Endodermal cell (in vitro differentiated cells): ENCODE measurements around the gene BICD2. TPM values are rescaled to one million over a fixed set of nuclear protein-coding genes. Genes with fewer than 3 reads are reported as not detected.

Experiments
- DNase-seq: peaks from one replicate; pipeline ENCODE4 v3.0.0-alpha.2; 2017
- H3K27ac ChIP-seq: 2 replicates; pipeline ENCODE4 v1.5.1; 2013; ENCODE audit warnings: mild to moderate bottlenecking, low read depth, low read length, moderate library complexity
- H3K27me3 ChIP-seq: 2 replicates; pipeline ENCODE4 v1.6.1; 2013; ENCODE audit warnings: mild to moderate bottlenecking, low read length, moderate library complexity; ENCODE audit not compliant: insufficient read depth, control insufficient read depth, poor library complexity, severe bottlenecking
- H3K36me3 ChIP-seq: 2 replicates; pipeline ENCODE4 v1.7.0; 2013; ENCODE audit warnings: mild to moderate bottlenecking, low read length, moderate library complexity; ENCODE audit not compliant: control insufficient read depth, insufficient read depth
- H3K4me1 ChIP-seq: one replicate; pipeline ENCODE4 v1.7.0; 2013; ENCODE audit warnings: low read length; ENCODE audit not compliant: control insufficient read depth, insufficient read depth
- H3K4me3 ChIP-seq: 2 replicates; pipeline ENCODE4 v1.5.1; 2013; ENCODE audit warnings: mild to moderate bottlenecking, low read length, moderate library complexity
- H3K9ac ChIP-seq: 2 replicates; pipeline ENCODE4 v1.6.1; 2013; ENCODE audit warnings: mild to moderate bottlenecking, low read length, moderate library complexity; ENCODE audit not compliant: poor library complexity, severe bottlenecking; ENCODE audit errors: extremely low read depth
- H3K9me3 ChIP-seq: 2 replicates; pipeline ENCODE4 v1.6.1; 2013; ENCODE audit warnings: mild to moderate bottlenecking, low read length, moderate library complexity; ENCODE audit not compliant: control insufficient read depth
- H3K27ac Mint-ChIP-seq: 2 replicates; pipeline ENCODE4 v1.8.0; 2020; ENCODE audit warnings: mixed read lengths
- H3K27me3 Mint-ChIP-seq: 2 replicates; pipeline ENCODE4 v1.8.0; 2021; ENCODE audit warnings: mild to moderate bottlenecking, mixed read lengths; ENCODE audit not compliant: insufficient read depth
- H3K36me3 Mint-ChIP-seq: 2 replicates; pipeline ENCODE4 v1.8.0; 2020; ENCODE audit warnings: low read depth, mixed read lengths
- H3K4me1 Mint-ChIP-seq: 2 replicates; pipeline ENCODE4 v1.8.0; 2020; ENCODE audit warnings: mixed read lengths
- H3K4me3 Mint-ChIP-seq: 2 replicates; pipeline ENCODE4 v1.8.0; 2020; ENCODE audit warnings: mild to moderate bottlenecking, moderate library complexity, mixed read lengths
- H3K9me3 Mint-ChIP-seq: 2 replicates; pipeline ENCODE4 v1.8.0; 2020; ENCODE audit warnings: mild to moderate bottlenecking, mixed read lengths
- WGBS, 2 experiments: methylation state at CpG; one replicate each; pipeline versions ENCODE4 v1.1.5 to v1.1.7; 2013; ENCODE audit warnings: missing lambda C conversion rate in 2 of 2, mixed read lengths in 1 of 2; ENCODE audit not compliant: insufficient coverage in 1 of 2, insufficient read length in 1 of 2; 5-methylcytosine and 5-hydroxymethylcytosine counted together
- total RNA-seq, 2 donors: library from RNA; stranded (reverse); fragmentation: NEBNext Ultra II Directional in 1 of 2; extraction: Animal tissue kit (Norgen Biotek cat#: 25700) in 1 of 2; gene quantifications; 2 replicates in 1 of 2; 3 replicates in 1 of 2; pipeline ENCODE4 v1.2.1, GENCODE V29; 2021
- TF ChIP-seq, protein P1 (sequence below): fragments of 200-600 bp; sonication (generic); conservative IDR thresholded peaks from 2 replicates; pipeline ENCODE4 v1.5.0; 2021; ENCODE audit warnings: antibody characterized with exemption, mild to moderate bottlenecking

Gene BICD2
- total RNA-seq, 2 donors from 2014 or later, result 20.7 to 20.9 TPM

GRCh38 chr9:92720209-92720765 lies 44.3 kb downstream of the BICD2 start:
- H3K4me1 Mint-ChIP-seq, result no peaks in the 10 kb centered on the region
- 94 to 97% methylated on average over 16 to 24 of the region's 24 CpGs for WGBS, 2 experiments
- no peaks in the 10 kb centered on the region for H3K9me3 ChIP-seq
- DNase-seq, result no peak
- H3K9ac ChIP-seq, result no peak overlapping the region
- H3K36me3 ChIP-seq, result peaks cover 37% of the 10 kb centered on the region
- no peak overlapping the region for H3K4me3 Mint-ChIP-seq
- no peak overlapping the region for H3K4me3 ChIP-seq
- H3K4me1 ChIP-seq, result no peaks in the 10 kb centered on the region
- no peak overlapping the region for H3K27ac Mint-ChIP-seq
- H3K27me3 Mint-ChIP-seq, result no peaks in the 10 kb centered on the region
- peaks cover 52% of the 10 kb centered on the region for H3K36me3 Mint-ChIP-seq
- H3K9me3 Mint-ChIP-seq, result no peaks in the 10 kb centered on the region
- TF ChIP-seq, protein P1, sequence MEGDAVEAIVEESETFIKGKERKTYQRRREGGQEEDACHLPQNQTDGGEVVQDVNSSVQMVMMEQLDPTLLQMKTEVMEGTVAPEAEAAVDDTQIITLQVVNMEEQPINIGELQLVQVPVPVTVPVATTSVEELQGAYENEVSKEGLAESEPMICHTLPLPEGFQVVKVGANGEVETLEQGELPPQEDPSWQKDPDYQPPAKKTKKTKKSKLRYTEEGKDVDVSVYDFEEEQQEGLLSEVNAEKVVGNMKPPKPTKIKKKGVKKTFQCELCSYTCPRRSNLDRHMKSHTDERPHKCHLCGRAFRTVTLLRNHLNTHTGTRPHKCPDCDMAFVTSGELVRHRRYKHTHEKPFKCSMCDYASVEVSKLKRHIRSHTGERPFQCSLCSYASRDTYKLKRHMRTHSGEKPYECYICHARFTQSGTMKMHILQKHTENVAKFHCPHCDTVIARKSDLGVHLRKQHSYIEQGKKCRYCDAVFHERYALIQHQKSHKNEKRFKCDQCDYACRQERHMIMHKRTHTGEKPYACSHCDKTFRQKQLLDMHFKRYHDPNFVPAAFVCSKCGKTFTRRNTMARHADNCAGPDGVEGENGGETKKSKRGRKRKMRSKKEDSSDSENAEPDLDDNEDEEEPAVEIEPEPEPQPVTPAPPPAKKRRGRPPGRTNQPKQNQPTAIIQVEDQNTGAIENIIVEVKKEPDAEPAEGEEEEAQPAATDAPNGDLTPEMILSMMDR, result no peak
- no peak overlapping the region for H3K27ac ChIP-seq
- H3K27me3 ChIP-seq, result no peaks in the 10 kb centered on the region

- no peaks in the 10 kb centered on the region for H3K4me1 Mint-ChIP-seq
- Histone ChIP-seq H3K36me3 (peaks cover 47% of the 10 kb centered on the region), H3K27ac (no peak overlapping the region), H3K4me1 (no peaks in the 10 kb centered on the region), H3K27me3 (no peaks in the 10 kb centered on the region), H3K4me3 (no peak overlapping the region), H3K9me3 (no peaks in the 10 kb centered on the region), H3K9ac (no peak overlapping the region)
- H3K9me3 Mint-ChIP-seq, result no peaks in the 10 kb centered on the region
- H3K27me3 Mint-ChIP-seq, result no peaks in the 10 kb centered on the region
- WGBS, 2 experiments, result 96 to 97% methylated on average over 25 to 34 of the region's 34 CpGs
- no peak overlapping the region for H3K4me3 Mint-ChIP-seq
- H3K36me3 Mint-ChIP-seq, result peaks cover 56% of the 10 kb centered on the region
- TF ChIP-seq, protein P1, result no peak
- no peak for DNase-seq
- no peak overlapping the region for H3K27ac Mint-ChIP-seq
Measured at GRCh38 chr9:92719028-92719647, 45.5 kb downstream of the BICD2 start.

GRCh38 chr9:92718086-92719001 lies 46.3 kb downstream of the BICD2 start:
- Histone ChIP-seq H3K4me3 (no peak overlapping the region), H3K9ac (no peak overlapping the region), H3K27me3 (no peaks in the 10 kb centered on the region), H3K4me1 (no peaks in the 10 kb centered on the region), H3K36me3 (peaks cover 55% of the 10 kb centered on the region), H3K9me3 (no peaks in the 10 kb centered on the region), H3K27ac (no peak overlapping the region)
- no peaks in the 10 kb centered on the region for H3K9me3 Mint-ChIP-seq
- WGBS, 2 experiments, result 95 to 97% methylated on average over 18 to 40 of the region's 40 CpGs
- H3K36me3 Mint-ChIP-seq, result peaks cover 63% of the 10 kb centered on the region
- H3K27ac Mint-ChIP-seq, result no peak overlapping the region
- no peak overlapping the region for H3K4me3 Mint-ChIP-seq
- TF ChIP-seq, protein P1, result no peak
- H3K4me1 Mint-ChIP-seq, result no peaks in the 10 kb centered on the region
- H3K27me3 Mint-ChIP-seq, result no peaks in the 10 kb centered on the region
- peak; percentile 38 for DNase-seq
